ENCODE results near the gene GARRE1.

The GARRE1 gene

DNA sequence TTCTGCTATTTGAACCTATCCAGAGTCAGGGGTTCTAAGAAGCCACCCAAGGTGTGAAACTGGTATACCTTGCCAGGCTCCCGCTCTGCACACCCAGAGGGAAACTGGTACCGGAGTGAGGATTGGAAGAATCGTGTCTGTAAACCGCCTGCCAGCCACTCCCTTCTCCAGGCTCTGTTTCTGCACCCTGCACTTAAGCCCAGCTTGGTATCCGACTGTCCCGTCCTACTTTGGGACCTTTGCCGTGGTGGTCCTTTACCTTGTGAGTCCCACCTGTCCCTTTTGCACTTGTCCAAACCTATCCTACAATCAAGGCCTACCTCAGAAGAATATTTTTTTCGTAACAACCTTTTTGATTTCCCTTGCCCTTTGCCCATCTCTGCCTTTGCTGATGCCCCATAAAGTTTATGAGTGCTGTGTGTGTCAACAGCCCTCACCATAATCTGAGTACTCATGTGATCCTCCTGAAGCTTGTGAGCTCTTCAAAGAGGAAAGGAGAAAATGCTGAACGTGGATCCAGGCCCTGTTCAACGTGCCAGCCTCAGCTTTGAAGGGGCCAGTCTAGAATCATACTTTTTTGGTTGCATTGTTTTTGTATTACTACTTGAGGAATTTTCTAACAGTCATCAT lies 44.7 kb downstream of the GARRE1 start:
- DNase-seq (ENCODE audit: low spot score), result no peak

GRCh38 chr19:34299576-34299975 lies 45.2 kb downstream of the GARRE1 start:
- DNase-seq (ENCODE audit: low spot score), result no peak

DNA sequence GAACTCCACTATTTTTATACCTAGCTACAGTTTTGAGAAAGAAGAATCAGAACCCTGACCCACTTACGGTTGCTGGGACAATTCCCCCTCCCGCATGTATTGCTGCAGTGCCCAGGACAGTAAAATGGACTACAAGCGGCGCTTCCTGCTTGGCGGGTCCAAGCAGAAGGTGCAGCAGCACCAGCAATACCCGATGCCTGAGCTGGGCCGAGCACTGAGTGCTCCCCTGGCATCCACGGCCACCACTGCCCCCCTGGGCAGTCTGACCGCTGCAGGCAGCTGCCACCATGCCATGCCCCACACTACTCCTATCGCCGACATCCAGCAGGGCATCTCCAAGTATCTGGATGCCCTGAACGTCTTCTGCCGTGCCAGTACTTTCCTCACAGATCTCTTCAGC lies 46.0 kb downstream of the GARRE1 start:
- no peak for DNase-seq (ENCODE audit: low spot score)

DNA sequence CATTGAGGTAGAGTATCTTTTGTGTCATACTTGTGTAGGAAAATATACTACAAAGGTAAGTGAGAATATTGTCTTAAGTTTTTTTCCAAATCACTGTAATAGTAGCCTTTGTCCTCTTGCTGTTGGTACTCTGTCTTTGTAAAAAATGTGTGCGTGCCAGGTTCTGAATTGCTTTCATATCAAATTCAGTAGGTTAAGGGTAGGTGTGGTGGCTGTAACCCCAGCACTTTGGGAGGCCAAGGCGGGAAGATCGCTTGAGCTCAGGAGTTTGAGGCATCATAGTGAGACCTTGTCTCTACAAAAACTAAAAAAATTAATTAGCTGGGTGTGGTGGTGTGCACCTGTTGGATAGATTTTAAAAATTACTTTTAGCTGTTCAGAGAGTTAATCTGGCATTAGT lies 46.6 kb downstream of the GARRE1 start:
- no peak for DNase-seq (ENCODE audit: low spot score)
